ENCODE data around the gene CFAP65.

The CFAP65 gene

GRCh38 chr2:218963601-218964000 is 77.7 kb downstream of the CFAP65 start:
- H3K36me3 ChIP-seq = no peaks in the 10 kb centered on the region; the same call in 1 of the 2 replicates
- peak overlapping the region; percentile 75 for H3K4me3 ChIP-seq (ENCODE audit: low read depth, low read length)
- H3K27ac ChIP-seq = peak overlapping the region; percentile 97
- no peaks in the 10 kb centered on the region for H3K27me3 ChIP-seq (ENCODE audit: insufficient read depth, low read depth, severe bottlenecking)
- no peaks in the 10 kb centered on the region for H3K9me3 ChIP-seq (ENCODE audit: severe bottlenecking)
- peak; percentile 72 for DNase-seq
- no peak for TF ChIP-seq CTCF (IDR thresholded peaks at IDR 0.05; ENCODE audit: low read depth, low read length)

- Histone ChIP-seq H3K4me3 (ENCODE audit: low read depth, low read length) (peak overlapping the region; percentile 75), H3K27me3 (ENCODE audit: insufficient read depth, low read depth, severe bottlenecking) (no peaks in the 10 kb centered on the region), H3K9me3 (ENCODE audit: severe bottlenecking) (no peaks in the 10 kb centered on the region), H3K27ac (peak overlapping the region; percentile 97), H3K36me3 (no peaks in the 10 kb centered on the region; the same call in 1 of the 2 replicates)
- peak; percentile 98 for DNase-seq
- no peak for TF ChIP-seq CTCF (IDR thresholded peaks at IDR 0.05; ENCODE audit: low read depth, low read length)
Measured at GRCh38 chr2:218962859-218963492, 78.3 kb downstream of the CFAP65 start.

- Histone ChIP-seq H3K27ac (peak overlapping the region; percentile 97), H3K4me3 (ENCODE audit: low read depth, low read length) (peak overlapping the region; percentile 75), H3K9me3 (ENCODE audit: severe bottlenecking) (no peaks in the 10 kb centered on the region), H3K27me3 (ENCODE audit: insufficient read depth, low read depth, severe bottlenecking) (no peaks in the 10 kb centered on the region), H3K36me3 (no peaks in the 10 kb centered on the region; the same call in 1 of the 2 replicates)
- peak; percentile 90 for DNase-seq
- no peak for TF ChIP-seq CTCF (IDR thresholded peaks at IDR 0.05; ENCODE audit: low read depth, low read length)
Measured at GRCh38 chr2:218961651-218962570, 79.4 kb downstream of the CFAP65 start.

- Histone ChIP-seq H3K9me3 (ENCODE audit: severe bottlenecking) (no peaks in the 10 kb centered on the region), H3K27ac (peak overlapping the region; percentile 97), H3K27me3 (ENCODE audit: insufficient read depth, low read depth, severe bottlenecking) (no peaks in the 10 kb centered on the region), H3K4me3 (ENCODE audit: low read depth, low read length) (peak overlapping the region; percentile 75), H3K36me3 (no peaks in the 10 kb centered on the region; the same call in 1 of the 2 replicates)
- TF ChIP-seq CTCF (IDR thresholded peaks at IDR 0.05; ENCODE audit: low read depth, low read length) = no peak
- no peak for DNase-seq
Measured at GRCh38 chr2:218961229-218961628, 80.1 kb downstream of the CFAP65 start.

- Histone ChIP-seq H3K27ac (peak overlapping the region; percentile 97), H3K9me3 (ENCODE audit: severe bottlenecking) (no peaks in the 10 kb centered on the region), H3K4me3 (ENCODE audit: low read depth, low read length) (peak overlapping the region; percentile 75), H3K36me3 (no peaks in the 10 kb centered on the region; the same call in 1 of the 2 replicates), H3K27me3 (ENCODE audit: insufficient read depth, low read depth, severe bottlenecking) (no peaks in the 10 kb centered on the region)
- DNase-seq = peak; percentile 41
- 0 out of 2 replicates have a peak, but pooled peaks have one; percentile 11 for TF ChIP-seq CTCF (IDR thresholded peaks at IDR 0.05; ENCODE audit: low read depth, low read length)
Measured at GRCh38 chr2:218960309-218961165, 80.8 kb downstream of the CFAP65 start.

All from WERI-Rb-1 (cell line).